ENCODE data around the gene CNTF.

Gene CNTF

DNA sequence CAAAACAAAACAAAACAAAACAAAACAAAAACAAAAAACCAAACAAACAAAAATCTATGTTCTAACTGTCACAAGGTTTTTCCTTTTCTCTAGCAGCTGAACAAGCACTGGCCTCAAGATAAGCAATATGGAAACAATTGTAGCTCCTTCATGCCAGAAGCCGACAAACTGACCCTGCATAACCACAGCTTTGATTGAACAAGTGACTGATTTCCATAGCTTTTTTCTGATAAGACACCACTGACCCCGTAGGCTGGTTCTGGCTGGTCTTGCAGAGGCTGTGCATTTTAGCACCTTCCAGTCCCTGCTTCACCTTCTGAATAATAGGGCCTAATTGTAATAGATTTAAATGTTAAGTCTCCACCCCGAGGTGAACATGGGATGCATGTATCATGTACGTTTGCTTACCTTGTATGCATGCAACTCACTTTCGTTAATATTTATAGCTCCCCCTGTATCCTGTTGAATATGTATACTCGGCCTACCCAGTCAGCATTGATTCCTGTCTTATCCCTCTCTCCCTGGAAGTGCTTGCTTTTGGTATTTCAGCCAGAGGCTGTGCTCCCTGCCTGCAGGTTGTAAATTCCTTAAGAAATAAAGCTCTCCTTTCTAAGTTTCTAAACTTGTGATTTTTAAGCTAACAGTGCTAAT lies 49.6 kb downstream of the CNTF start (continued):
- TF ChIP-seq WT1 (tag by site-specific recombination; IDR thresholded peaks at IDR 0.05) (no peak), ZSCAN23 (tag by site-specific recombination; IDR thresholded peaks at IDR 0.05) (no peak), ZIC2 (tag by site-specific recombination; IDR thresholded peaks at IDR 0.05) (no peak), HOXD13 (CRISPR knock-in tag; IDR thresholded peaks at IDR 0.05; ENCODE audit: borderline replicate concordance) (no peak), ZNF549 (tag by site-specific recombination; IDR thresholded peaks at IDR 0.05) (no peak)

DNA sequence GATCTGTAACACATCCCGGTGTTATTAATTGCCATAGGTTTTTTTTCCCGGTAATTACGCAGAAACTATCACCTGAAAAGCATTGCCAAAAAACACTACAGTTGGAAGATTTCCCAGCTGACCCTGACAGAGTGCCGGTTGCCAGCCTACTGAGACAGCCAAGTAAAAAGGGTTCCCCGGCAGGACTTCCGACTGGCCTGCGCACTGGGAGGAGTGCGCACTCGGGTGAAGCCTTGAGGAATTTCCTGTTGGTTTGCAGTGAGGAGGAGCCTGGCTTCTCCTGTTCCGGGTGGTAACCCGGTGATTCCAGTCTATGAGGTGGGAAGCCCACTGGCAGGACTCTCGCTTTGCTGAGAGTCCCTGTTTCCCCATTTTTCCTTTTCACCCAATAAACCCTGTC lies 52.1 kb downstream of the CNTF start:
- no peaks in the 10 kb centered on the region for H3K36me3 ChIP-seq (ENCODE audit: control insufficient read depth in 2 of 2, insufficient read depth in 1 of 2, low read length in 2 of 2)
- H3K4me1 ChIP-seq (ENCODE audit: control insufficient read depth, insufficient read depth, low read length), result no peaks in the 10 kb centered on the region
- ChIA-PET POLR2A (no interaction called here), CTCF (interaction anchor here (0.7 to 1.6 kb wide), 8 partner anchors 15 to 97 kb away, joined by 3 to 5 read pairs (median 3); no protein-coding TSS in a partner anchor)
- no peaks in the 10 kb centered on the region for H3K9me3 ChIP-seq (ENCODE audit: control insufficient read depth, insufficient read depth, low read depth, low read length)
- H3K4me3 ChIP-seq (ENCODE audit: low read depth, low read length), result no peak overlapping the region
- TF ChIP-seq, protein P1, sequence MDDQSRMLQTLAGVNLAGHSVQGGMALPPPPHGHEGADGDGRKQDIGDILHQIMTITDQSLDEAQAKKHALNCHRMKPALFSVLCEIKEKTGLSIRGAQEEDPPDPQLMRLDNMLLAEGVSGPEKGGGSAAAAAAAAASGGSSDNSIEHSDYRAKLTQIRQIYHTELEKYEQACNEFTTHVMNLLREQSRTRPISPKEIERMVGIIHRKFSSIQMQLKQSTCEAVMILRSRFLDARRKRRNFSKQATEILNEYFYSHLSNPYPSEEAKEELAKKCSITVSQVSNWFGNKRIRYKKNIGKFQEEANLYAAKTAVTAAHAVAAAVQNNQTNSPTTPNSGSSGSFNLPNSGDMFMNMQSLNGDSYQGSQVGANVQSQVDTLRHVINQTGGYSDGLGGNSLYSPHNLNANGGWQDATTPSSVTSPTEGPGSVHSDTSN (CRISPR knock-in tag; IDR thresholded peaks at IDR 0.05), result no peak
- TF ChIP-seq ZNF792 (tag by site-specific recombination; IDR thresholded peaks at IDR 0.05) (no peak), ZNF214 (tag by site-specific recombination; IDR thresholded peaks at IDR 0.05; ENCODE audit: borderline replicate concordance) (no peak), KLF9 (tag by site-specific recombination; IDR thresholded peaks at IDR 0.05; ENCODE audit: low read depth) (no peak), ZNF211 (tag by site-specific recombination; IDR thresholded peaks at IDR 0.05; ENCODE audit: low read depth) (no peak), ZIC2 (tag by site-specific recombination; IDR thresholded peaks at IDR 0.05) (no peak), REPIN1 (tag by site-specific recombination; IDR thresholded peaks at IDR 0.05; ENCODE audit: low read depth) (no peak), ZSCAN16 (tag by site-specific recombination; IDR thresholded peaks at IDR 0.05) (no peak)
- TF ChIP-seq, protein P2, sequence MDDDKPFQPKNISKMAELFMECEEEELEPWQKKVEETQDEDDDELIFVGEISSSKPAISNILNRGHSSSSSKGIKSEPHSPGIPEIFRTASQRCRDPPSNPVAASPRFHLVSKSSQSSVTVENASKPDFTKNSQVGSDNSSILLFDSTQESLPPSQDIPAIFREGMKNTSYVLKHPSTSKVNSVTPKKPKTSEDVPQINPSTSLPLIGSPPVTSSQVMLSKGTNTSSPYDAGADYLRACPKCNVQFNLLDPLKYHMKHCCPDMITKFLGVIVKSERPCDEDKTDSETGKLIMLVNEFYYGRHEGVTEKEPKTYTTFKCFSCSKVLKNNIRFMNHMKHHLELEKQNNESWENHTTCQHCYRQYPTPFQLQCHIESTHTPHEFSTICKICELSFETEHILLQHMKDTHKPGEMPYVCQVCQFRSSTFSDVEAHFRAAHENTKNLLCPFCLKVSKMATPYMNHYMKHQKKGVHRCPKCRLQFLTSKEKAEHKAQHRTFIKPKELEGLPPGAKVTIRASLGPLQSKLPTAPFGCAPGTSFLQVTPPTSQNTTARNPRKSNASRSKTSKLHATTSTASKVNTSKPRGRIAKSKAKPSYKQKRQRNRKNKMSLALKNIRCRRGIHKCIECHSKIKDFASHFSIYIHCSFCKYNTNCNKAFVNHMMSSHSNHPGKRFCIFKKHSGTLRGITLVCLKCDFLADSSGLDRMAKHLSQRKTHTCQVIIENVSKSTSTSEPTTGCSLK (tag by site-specific recombination; IDR thresholded peaks at IDR 0.05), result no peak
- TF ChIP-seq, protein P3, sequence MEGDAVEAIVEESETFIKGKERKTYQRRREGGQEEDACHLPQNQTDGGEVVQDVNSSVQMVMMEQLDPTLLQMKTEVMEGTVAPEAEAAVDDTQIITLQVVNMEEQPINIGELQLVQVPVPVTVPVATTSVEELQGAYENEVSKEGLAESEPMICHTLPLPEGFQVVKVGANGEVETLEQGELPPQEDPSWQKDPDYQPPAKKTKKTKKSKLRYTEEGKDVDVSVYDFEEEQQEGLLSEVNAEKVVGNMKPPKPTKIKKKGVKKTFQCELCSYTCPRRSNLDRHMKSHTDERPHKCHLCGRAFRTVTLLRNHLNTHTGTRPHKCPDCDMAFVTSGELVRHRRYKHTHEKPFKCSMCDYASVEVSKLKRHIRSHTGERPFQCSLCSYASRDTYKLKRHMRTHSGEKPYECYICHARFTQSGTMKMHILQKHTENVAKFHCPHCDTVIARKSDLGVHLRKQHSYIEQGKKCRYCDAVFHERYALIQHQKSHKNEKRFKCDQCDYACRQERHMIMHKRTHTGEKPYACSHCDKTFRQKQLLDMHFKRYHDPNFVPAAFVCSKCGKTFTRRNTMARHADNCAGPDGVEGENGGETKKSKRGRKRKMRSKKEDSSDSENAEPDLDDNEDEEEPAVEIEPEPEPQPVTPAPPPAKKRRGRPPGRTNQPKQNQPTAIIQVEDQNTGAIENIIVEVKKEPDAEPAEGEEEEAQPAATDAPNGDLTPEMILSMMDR (tag by site-specific recombination; IDR thresholded peaks at IDR 0.05), result no peak
- no peak overlapping the region for H3K27ac ChIP-seq (ENCODE audit: extremely low read depth, low read depth, low read length)
